OCI-LY7 (cell line): ENCODE measurements around the gene NLN. TPM values are rescaled to one million over a fixed set of nuclear protein-coding genes. Genes with fewer than 3 reads are reported as not detected.

Experiments used
- BruUV-seq: library from RNA; stranded (reverse); fragments of 400-500 nt; replicated peaks from 2 replicates; lab custom pipeline; 2021; lab: Mats Ljungman, UMichigan
- CTCF ChIA-PET: fragments of 300-600 bp; sonication (Branson Sonifier 250); formaldehyde crosslinking; loops from one replicate; lab custom pipeline; 2022; ENCODE audit warnings: antibody characterized with exemption; ENCODE audit not compliant: unreplicated experiment; lab: Charles Lee
- POLR2A ChIA-PET: fragments of 300-600 bp; sonication (Branson Sonifier 250); formaldehyde crosslinking; loops from one replicate; lab custom pipeline; 2022; ENCODE audit warnings: antibody characterized with exemption; lab: Charles Lee
- DNase-seq: peaks from one replicate; pipeline ENCODE4 v3.0.0-alpha.2; 2015; ENCODE audit warnings: low spot score
- H2AFZ ChIP-seq: fragments of 200-600 bp; sonication (generic), shearing (Covaris generic); 2 replicates; pipeline ENCODE4 v1.6.1; 2014; ENCODE audit warnings: mild to moderate bottlenecking, antibody characterized with exemption, low read length, moderate library complexity
- H3K27ac ChIP-seq: fragments of 200-600 bp; sonication (generic); 2 replicates; pipeline ENCODE4 v1.5.1; 2014; ENCODE audit warnings: mixed run types, low read depth, mild to moderate bottlenecking, moderate library complexity, low read length, inconsistent platforms; ENCODE audit not compliant: poor library complexity, severe bottlenecking
- H3K36me3 ChIP-seq: fragments of 200-600 bp; sonication (generic); 2 replicates; pipeline ENCODE4 v1.6.1; 2014; ENCODE audit warnings: mild to moderate bottlenecking, antibody characterized with exemption, low read length, moderate library complexity, mixed read lengths; ENCODE audit not compliant: insufficient read depth
- H3K4me1 ChIP-seq: fragments of 200-600 bp; sonication (generic); 2 replicates; pipeline ENCODE4 v1.5.1; 2014; ENCODE audit warnings: mild to moderate bottlenecking, low read length; ENCODE audit not compliant: insufficient read depth, poor library complexity, severe bottlenecking
- H3K4me2 ChIP-seq: fragments of 200-600 bp; sonication (generic); 2 replicates; pipeline ENCODE4 v1.6.1; 2014; ENCODE audit warnings: mild to moderate bottlenecking, low read length
- H3K4me3 ChIP-seq: fragments of 200-600 bp; sonication (generic); 2 replicates; pipeline ENCODE4 v1.5.1; 2014; ENCODE audit warnings: mild to moderate bottlenecking, low read depth, low read length; ENCODE audit not compliant: poor library complexity, severe bottlenecking
- H3K79me2 ChIP-seq: fragments of 200-600 bp; sonication (generic); 2 replicates; pipeline ENCODE4 v1.6.1; 2016; ENCODE audit warnings: low read depth, mild to moderate bottlenecking, low read length, moderate library complexity, mixed read lengths; ENCODE audit not compliant: insufficient read depth
- H3K9me2 ChIP-seq: fragments of 200-600 bp; sonication (generic); 2 replicates; pipeline ENCODE4 v1.6.1; 2016; ENCODE audit warnings: mild to moderate bottlenecking, low read length, mixed read lengths; ENCODE audit not compliant: insufficient read depth
- H3K9me3 ChIP-seq: fragments of 200-600 bp; sonication (generic); 2 replicates; pipeline ENCODE4 v1.6.1; 2014; ENCODE audit warnings: mild to moderate bottlenecking, mixed run types, low read length, mixed read lengths
- H4K20me1 ChIP-seq: fragments of 200-600 bp; sonication (generic); 2 replicates; pipeline ENCODE4 v1.6.1; 2014; ENCODE audit warnings: mild to moderate bottlenecking, antibody characterized with exemption, low read length, moderate library complexity, mixed read lengths; ENCODE audit not compliant: insufficient read depth
- EZH2phosphoT487 ChIP-seq: fragments of 200-600 bp; sonication (generic); IDR thresholded peaks from 2 replicates; pipeline ENCODE4 v1.6.1; 2018; ENCODE audit warnings: low read depth, borderline replicate concordance, mild to moderate bottlenecking, mixed run types, antibody characterized with exemption, low read length, moderate library complexity, mixed read lengths
- intact Hi-C: fragments of 100-400 bp; cut with micrococcal nuclease; formaldehyde crosslinking; loops from one replicate; pipeline ENCODE4 v1.10.0; 2022; ENCODE audit not compliant: unreplicated experiment
- total RNA-seq, 2 experiments: library from RNA; depleted of rRNA in 1 of 2; stranded (reverse); fragments of >200 nt in 1 of 2; shearing (Covaris generic) in 1 of 2; gene quantifications; 2 replicates each; pipeline ENCODE4 v1.2.3, GENCODE V29; 2014 to 2022
- TF ChIP-seq, protein P1 (sequence below): fragments of 200-600 bp; sonication (generic); conservative IDR thresholded peaks from 2 replicates; pipeline ENCODE4 v1.5.1; 2014; ENCODE audit warnings: mild to moderate bottlenecking, antibody characterized with exemption, low read length, moderate library complexity, mixed read lengths

Gene NLN
- total RNA-seq, 2 experiments from 2014 or later = 14.9 to 26.0 TPM

DNA sequence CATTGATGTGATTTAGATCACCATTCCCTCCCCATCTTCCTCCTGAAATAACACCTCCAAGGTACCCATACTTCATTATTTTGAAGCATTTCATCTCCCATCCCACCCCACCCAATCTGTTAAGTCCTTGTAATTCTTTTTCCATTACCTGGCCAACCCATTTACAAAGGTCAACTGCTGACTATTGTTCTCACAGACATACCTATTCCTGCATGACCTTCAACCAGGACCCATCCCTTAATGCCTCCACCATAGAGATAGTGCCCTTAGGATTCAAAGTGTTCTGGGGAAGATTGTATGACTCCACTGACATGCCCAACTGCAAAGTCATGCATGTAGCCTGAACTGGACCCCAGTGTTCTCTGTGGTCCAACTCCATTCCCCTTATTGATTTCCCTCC is 91.2 kb downstream of the NLN start:
- TF ChIP-seq, protein P1, sequence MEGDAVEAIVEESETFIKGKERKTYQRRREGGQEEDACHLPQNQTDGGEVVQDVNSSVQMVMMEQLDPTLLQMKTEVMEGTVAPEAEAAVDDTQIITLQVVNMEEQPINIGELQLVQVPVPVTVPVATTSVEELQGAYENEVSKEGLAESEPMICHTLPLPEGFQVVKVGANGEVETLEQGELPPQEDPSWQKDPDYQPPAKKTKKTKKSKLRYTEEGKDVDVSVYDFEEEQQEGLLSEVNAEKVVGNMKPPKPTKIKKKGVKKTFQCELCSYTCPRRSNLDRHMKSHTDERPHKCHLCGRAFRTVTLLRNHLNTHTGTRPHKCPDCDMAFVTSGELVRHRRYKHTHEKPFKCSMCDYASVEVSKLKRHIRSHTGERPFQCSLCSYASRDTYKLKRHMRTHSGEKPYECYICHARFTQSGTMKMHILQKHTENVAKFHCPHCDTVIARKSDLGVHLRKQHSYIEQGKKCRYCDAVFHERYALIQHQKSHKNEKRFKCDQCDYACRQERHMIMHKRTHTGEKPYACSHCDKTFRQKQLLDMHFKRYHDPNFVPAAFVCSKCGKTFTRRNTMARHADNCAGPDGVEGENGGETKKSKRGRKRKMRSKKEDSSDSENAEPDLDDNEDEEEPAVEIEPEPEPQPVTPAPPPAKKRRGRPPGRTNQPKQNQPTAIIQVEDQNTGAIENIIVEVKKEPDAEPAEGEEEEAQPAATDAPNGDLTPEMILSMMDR = no peak
- TF ChIP-seq EZH2phosphoT487 = no peak
- Histone ChIP-seq H3K27ac (no peak overlapping the region), H3K4me3 (no peak overlapping the region), H3K79me2 (no peaks in the 10 kb centered on the region), H3K9me3 (no peaks in the 10 kb centered on the region), H3K4me2 (no peak overlapping the region), H3K4me1 (no peaks in the 10 kb centered on the region), H3K36me3 (peaks cover 50% of the 10 kb centered on the region), H3K9me2 (no peaks in the 10 kb centered on the region), H4K20me1 (no peaks in the 10 kb centered on the region), H2AFZ (no peak overlapping the region)
- intact Hi-C loops = no loop called here
- BruUV-seq = no TSS peak
- POLR2A ChIA-PET = no interaction called here
- DNase-seq = no peak
- CTCF ChIA-PET = no interaction called here

DNA sequence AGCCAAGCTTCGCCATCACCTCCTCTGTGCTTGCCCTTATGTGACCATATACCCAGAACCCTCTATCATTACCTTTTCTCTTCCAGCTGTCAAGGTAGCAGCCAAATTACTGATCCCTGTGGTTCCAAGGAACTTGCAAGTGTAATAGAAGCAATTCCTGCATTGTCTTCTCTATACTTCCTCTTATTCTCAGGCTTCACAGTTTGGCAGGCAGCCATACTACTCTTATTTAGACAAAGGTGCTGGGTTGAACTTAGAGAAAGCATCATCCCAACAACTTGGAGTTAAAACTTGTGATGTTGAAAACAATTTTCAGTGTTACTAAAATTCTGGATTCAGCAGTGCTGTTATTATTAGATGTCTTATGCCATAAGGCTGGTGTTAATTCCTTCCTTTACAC is 93.2 kb downstream of the NLN start:
- ChIA-PET CTCF (no interaction called here), POLR2A (no interaction called here)
- Histone ChIP-seq H3K79me2 (no peaks in the 10 kb centered on the region), H3K27ac (no peak overlapping the region), H3K36me3 (peaks cover 41% of the 10 kb centered on the region), H3K4me2 (no peak overlapping the region), H3K4me3 (no peak overlapping the region), H2AFZ (no peak overlapping the region), H3K9me2 (no peaks in the 10 kb centered on the region), H3K4me1 (peaks cover 6% of the 10 kb centered on the region), H4K20me1 (no peaks in the 10 kb centered on the region), H3K9me3 (no peaks in the 10 kb centered on the region)
- BruUV-seq = no TSS peak
- TF ChIP-seq, protein P1 = no peak
- no peak for TF ChIP-seq EZH2phosphoT487
- intact Hi-C loops = no loop called here
- DNase-seq = no peak

DNA sequence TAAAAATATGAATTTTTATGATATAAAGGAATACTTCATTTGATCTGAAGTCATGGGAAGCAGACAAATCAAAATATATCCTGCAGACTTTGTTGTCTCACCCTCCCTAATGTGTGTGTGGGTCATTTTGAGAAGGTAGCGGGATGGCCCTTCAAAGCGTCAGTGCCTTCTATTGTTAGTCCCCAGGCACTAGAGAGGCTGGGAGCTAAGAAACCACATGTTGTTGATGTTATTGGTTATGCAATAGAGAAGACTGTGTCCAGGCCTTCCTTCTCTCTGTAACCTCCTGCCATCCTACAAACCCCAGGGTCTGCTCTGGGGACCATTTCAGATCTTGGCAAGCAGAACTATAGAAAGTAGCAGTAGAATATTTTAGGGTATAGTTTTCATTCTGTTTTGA is 94.7 kb downstream of the NLN start:
- intact Hi-C loops = no loop called here
- DNase-seq = no peak
- Histone ChIP-seq H3K9me2 (no peaks in the 10 kb centered on the region), H3K9me3 (no peaks in the 10 kb centered on the region), H3K27ac (no peak overlapping the region), H3K4me1 (peaks cover 9% of the 10 kb centered on the region), H3K36me3 (peaks cover 28% of the 10 kb centered on the region), H3K79me2 (no peaks in the 10 kb centered on the region), H3K4me2 (no peak overlapping the region), H4K20me1 (no peaks in the 10 kb centered on the region), H2AFZ (no peak overlapping the region), H3K4me3 (no peak overlapping the region)
- TF ChIP-seq, protein P1 = no peak
- no peak for TF ChIP-seq EZH2phosphoT487
- BruUV-seq = no TSS peak
- POLR2A ChIA-PET = interaction anchor here (1.3 to 1.9 kb wide), 2 partner anchors 8 to 19 kb away, joined by 6 to 8 read pairs; no protein-coding TSS in a partner anchor
- CTCF ChIA-PET = no interaction called here
